NOMO-1 treated with dmso at 0.1 percent for 144 hours (cell line): Measurements from ENCODE around the gene AP2A1.

Experiments
- DNase-seq: peaks from one replicate; lab custom pipeline; 2025; ENCODE audit not compliant: unreplicated experiment; lab: John Stamatoyannopoulos, UW

The AP2A1 gene

DNA sequence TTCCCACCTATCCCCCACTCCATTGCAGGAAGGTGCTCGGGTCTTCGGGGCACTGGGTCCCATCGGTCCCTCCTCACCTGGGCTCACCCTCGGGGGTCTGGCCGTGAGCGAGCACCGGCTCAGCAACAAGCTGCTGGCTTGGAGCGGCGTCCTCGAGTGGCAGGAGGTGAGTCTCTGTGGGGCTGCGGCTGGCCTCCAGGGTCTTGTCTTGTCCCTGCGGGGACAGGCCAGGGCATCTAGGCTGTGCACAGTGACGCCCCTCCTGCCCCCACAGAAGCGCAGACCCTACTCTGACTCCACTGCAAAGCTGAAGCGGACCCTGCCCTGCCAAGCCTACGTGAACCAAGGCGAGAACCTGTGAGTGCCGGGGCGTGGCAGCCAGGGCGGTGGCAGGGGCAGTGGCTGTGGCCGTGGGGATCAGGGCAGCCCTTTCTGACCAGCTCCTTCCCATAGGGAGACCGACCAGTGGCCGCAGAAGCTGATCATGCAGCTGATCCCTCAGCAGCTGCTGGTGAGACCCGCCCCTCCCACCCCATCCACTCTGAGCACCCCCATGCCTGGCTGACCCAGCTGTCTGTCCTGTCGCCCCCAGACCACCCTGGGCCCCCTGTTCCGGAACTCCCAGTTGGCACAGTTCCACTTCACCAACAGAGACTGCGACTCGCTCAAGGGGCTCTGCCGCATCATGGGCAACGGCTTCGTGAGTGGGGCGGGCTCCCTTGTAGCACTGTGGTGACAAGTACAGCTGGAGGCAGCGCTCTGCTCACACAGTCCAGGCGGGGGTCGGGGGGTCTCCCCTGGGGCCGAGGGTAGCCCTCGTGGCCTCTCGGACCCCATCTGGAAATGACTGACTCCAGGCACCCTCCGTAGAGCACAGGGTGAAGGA, 87.8 kb downstream of the AP2A1 start:
- no peak for DNase-seq

DNA sequence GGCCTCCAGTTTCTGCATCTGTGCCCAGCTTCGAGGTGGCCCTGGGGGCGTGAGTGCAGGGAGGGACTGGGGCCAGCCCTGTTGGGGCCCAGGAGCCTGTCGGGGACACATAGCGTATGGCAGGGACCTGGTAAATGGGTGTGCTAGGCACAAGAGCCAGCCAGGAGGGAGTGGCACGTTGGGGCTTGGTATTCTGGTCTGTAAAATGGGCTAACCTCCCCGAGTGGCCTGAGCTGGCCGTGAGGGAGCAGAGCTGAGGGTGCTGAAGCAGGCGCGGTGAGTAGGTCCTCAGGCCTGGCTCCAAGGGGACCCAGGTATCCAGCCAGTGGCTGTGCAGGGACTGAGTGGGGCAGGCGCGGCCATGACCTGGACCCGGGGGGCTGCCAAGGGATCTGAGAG, 88.5 kb downstream of the AP2A1 start:
- DNase-seq = no peak

DNA sequence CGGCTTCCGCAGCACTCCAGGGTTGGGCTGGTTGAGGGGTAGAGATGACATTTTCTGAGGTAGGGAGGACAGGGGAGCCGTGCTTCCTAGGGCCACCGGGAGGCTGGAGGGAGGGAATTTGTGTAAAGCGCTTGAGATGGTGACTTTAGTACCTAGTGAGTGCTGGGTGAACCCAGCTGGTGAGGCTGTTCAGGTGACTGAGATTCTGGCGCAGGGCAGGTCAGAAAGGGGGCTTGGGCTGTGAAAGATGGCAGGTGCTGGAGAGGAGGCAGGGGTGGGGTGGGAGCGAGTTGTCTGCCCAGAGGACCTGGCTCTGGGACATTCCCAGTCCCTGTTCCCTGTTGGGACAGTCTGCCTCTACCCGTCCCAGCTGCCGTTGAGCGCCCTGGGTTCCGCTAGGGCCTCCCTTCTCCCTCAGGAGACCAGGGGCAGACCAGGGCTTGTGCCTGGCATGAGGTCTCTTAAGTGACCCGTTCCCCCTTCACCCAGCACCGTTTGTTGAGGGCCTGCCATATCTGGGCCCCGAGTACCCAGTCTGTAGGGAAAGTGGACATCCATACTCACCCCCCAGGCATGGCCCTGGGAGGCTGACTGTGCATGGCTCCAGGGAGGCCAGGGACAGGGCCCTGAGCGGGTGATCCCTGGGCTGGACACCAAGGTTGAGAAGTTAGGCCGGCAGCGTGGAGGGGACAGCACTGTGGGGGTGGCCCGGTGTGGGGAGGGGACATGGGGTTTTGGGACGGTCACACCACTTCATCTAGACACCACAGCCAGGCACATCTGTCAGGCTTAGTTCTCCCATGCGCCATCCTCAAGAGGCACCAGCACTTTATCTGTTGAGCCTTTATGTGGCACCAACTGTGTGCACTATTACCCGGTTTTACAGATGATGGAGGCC, 89.1 kb downstream of the AP2A1 start:
- no peak for DNase-seq

DNA sequence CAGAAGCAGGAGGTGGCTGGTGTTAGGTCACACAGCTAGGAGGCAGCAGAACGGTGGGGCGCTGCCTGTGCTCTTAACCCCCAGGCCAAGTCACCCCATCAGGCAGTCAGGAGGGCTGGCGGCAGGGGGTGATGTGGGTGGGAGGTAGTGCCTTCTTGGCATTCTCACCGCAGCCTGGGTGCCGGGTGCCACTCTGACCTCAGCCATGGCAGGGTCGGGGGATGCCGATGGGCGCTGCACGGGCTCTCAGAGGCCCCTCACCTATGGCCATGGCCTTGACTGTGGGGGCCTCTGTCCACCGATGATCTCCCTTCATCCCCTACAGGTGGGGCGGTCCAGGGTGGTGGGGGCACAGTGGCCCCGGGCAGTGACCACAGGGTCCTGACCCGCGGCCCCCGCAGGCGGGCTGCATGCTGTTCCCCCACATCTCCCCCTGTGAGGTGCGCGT, 89.8 kb downstream of the AP2A1 start:
- DNase-seq = no peak
